K562 (cell line): Measurements from ENCODE around the gene ITGAL. TPM values are rescaled to one million over a fixed set of nuclear protein-coding genes. Genes with fewer than 3 reads are reported as not detected.

ENCODE experiments used
- CHD7 ChIP-seq: fragments of 200-600 bp; sonication (generic); IDR thresholded peaks from one replicate; pipeline ENCODE4 v1.6.1; 2012; ENCODE audit warnings: mild to moderate bottlenecking, low read depth, low read length, inconsistent platforms
- DMBX1 ChIP-seq: fragments of 250-450 bp; sonication (Bioruptor Pico); IDR thresholded peaks from 2 replicates; pipeline ENCODE4 v1.8.0; 2022; ENCODE audit warnings: inconsistent platforms, mild to moderate bottlenecking, moderate library complexity, borderline replicate concordance
- E2F6 ChIP-seq, 2 experiments: IDR thresholded peaks; 2 replicates each; pipeline ENCODE4 v1.6.1; 2011; ENCODE audit warnings: borderline replicate concordance in 1 of 2, control low read depth in 1 of 2, low read depth in 1 of 2, low read length in 1 of 2, mild to moderate bottlenecking in 1 of 2, mixed read lengths in 1 of 2, moderate library complexity in 1 of 2; ENCODE audit not compliant: insufficient read depth in 1 of 2, insufficient read length in 1 of 2, poor library complexity in 1 of 2, severe bottlenecking in 1 of 2; ENCODE audit errors: extremely low read depth in 1 of 2
- PBX2 ChIP-seq, 2 experiments: IDR thresholded peaks in 1 of 2; conservative IDR thresholded peaks in 1 of 2; 2 replicates each; pipeline ENCODE4 v1.6.1; 2016; ENCODE audit warnings: low read depth in 2 of 2, mild to moderate bottlenecking in 1 of 2, missing compliant biosample characterization in 1 of 2, missing genetic modification characterization in 1 of 2, moderate library complexity in 1 of 2
- SAP30 ChIP-seq: fragments of 200-600 bp; sonication (generic); IDR thresholded peaks from 2 replicates; pipeline ENCODE4 v1.6.1; 2012; ENCODE audit warnings: borderline replicate concordance, low read depth, mild to moderate bottlenecking, moderate library complexity, low read length, control low read depth, inconsistent platforms; ENCODE audit not compliant: insufficient read depth, poor library complexity, severe bottlenecking
- SRF ChIP-seq, 2 experiments: fragments of 250-450, 450-650 bp in 1 of 2; sonication (Bioruptor Pico) in 1 of 2; sonication (generic) in 1 of 2; formaldehyde crosslinking; IDR thresholded peaks; 2 replicates each; pipeline versions ENCODE4 v1.5.0 to v1.5.1; 2020 to 2022; ENCODE audit warnings: mild to moderate bottlenecking in 1 of 2, missing genetic modification reagents in 1 of 2
- TAF9B ChIP-seq: fragments of 450-650 bp; IDR thresholded peaks from 2 replicates; pipeline ENCODE4 v1.6.1; 2018; ENCODE audit warnings: mild to moderate bottlenecking; ENCODE audit not compliant: partially characterized antibody
- ZNF217 ChIP-seq: sonication (generic); formaldehyde crosslinking; IDR thresholded peaks from 2 replicates; pipeline ENCODE4 v1.8.0; 2022; ENCODE audit warnings: mild to moderate bottlenecking, missing genetic modification reagents
- ZNF695 ChIP-seq: fragments of 450-650 bp; formaldehyde crosslinking; IDR thresholded peaks from 2 replicates; pipeline ENCODE4 v1.4.0; 2020; ENCODE audit warnings: mild to moderate bottlenecking, moderate library complexity
- polyA plus RNA-seq, 8 experiments: library from polyadenylated mRNA; depleted of rRNA in 4 of 8; stranded (reverse) in 5 of 8; unstranded in 3 of 8; fragments of >200 nt; fragmentation: Nextera tagmentation in 2 of 8; fragmentation: Illumina TruSeq in 1 of 8; extraction: Ambion mirVana in 2 of 8; extraction: Trizol in 1 of 8; gene quantifications; 2 replicates each; pipeline versions ENCODE4 v1.2.1 to v1.2.3, GENCODE V29; 2011 to 2014; ENCODE audit warnings: inconsistent platforms in 1 of 8, missing spikeins in 1 of 8
- total RNA-seq, 7 experiments: library from RNA; depleted of rRNA in 6 of 7; stranded (reverse); fragments of >200 nt in 6 of 7; fragmentation: Illumina TruSeq in 2 of 7; extraction: Trizol in 2 of 7; gene quantifications; 2 replicates each; pipeline versions ENCODE4 v1.2.1 to v1.2.3, GENCODE V29; 2011 to 2021; ENCODE audit warnings: low replicate concordance in 1 of 7

The ITGAL gene
- total and polyA plus RNA-seq, 9 of the 15 experiments (the other 6 are each of a cell fraction or from before 2014, with no cell fraction given), result 0.01 to 0.53 TPM; not detected in 7

- TF ChIP-seq CHD7 (no peak), TAF9B (peak; percentile 68), E2F6 (IDR thresholded peaks at IDR 0.05; ENCODE audit: borderline replicate concordance in 1 of 2, extremely low read depth in 1 of 2, insufficient read depth in 1 of 2, insufficient read length in 1 of 2, low read depth in 1 of 2, low read length in 1 of 2, poor library complexity in 1 of 2, severe bottlenecking in 1 of 2) (peak; percentile 50 to 87), ZNF695 (CRISPR knock-in tag) (no peak), ZNF217 (CRISPR knock-in tag) (no peak), SAP30 (peak; percentile 43), DMBX1 (CRISPR knock-in tag) (peak; percentile 66; the same call in 1 of the 2 replicates), SRF (CRISPR knock-in tag; IDR thresholded peaks at IDR 0.05) (no peak; a peak in 2 of 4 replicates), PBX2 (CRISPR knock-in tag; IDR thresholded peaks at IDR 0.05; ENCODE audit: low read depth) (peak; percentile 95), PBX2 (tag; conservative IDR thresholded peaks at IDR 0.05; ENCODE audit: low read depth) (peak; percentile 100)
Observed at GRCh38 chr16:30445408-30446202, 26.9 kb upstream of the ITGAL start, which contains the start of gene SEPHS2 (continued).
